ENCODE measurements around the gene CASP1.
"Not testable (repeated sequence)": the region's sequence is repeated elsewhere in the genome, so short reads cannot be mapped to it uniquely, and the experiment has no call there.

CASP1 gene

GRCh38 chr11:105056446-105056845, 21.5 kb upstream of the CASP1 start:
- TF ChIP-seq POLR2A (IDR thresholded peaks at IDR 0.05; ENCODE audit: low read length) (no peak), GATA1 (IDR thresholded peaks at IDR 0.05; ENCODE audit: low read depth, low read length) (no peak)
- DNase-seq = no peak

GRCh38 chr11:105054723-105055493, 20.0 kb upstream of the CASP1 start:
- DNase-seq = no peak
- no peak for TF ChIP-seq GATA1 (IDR thresholded peaks at IDR 0.05; ENCODE audit: low read depth, low read length)
- no peak for TF ChIP-seq POLR2A (IDR thresholded peaks at IDR 0.05; ENCODE audit: low read length)

GRCh38 chr11:105052487-105052886, 17.5 kb upstream of the CASP1 start:
- TF ChIP-seq GATA1 (IDR thresholded peaks at IDR 0.05; ENCODE audit: low read depth, low read length) (no peak), POLR2A (IDR thresholded peaks at IDR 0.05; ENCODE audit: low read length) (no peak)
- DNase-seq = no peak

- DNase-seq = no peak
- TF ChIP-seq GATA1 (IDR thresholded peaks at IDR 0.05; ENCODE audit: low read depth, low read length) = no peak
- TF ChIP-seq POLR2A (IDR thresholded peaks at IDR 0.05; ENCODE audit: low read length) = no peak
Observed at GRCh38 chr11:105051559-105051958, 16.6 kb upstream of the CASP1 start.

- DNase-seq = no peak
- TF ChIP-seq GATA1 (IDR thresholded peaks at IDR 0.05; ENCODE audit: low read depth, low read length) (no peak), POLR2A (IDR thresholded peaks at IDR 0.05; ENCODE audit: low read length) (no peak)
Observed at GRCh38 chr11:105049481-105049880, 14.5 kb upstream of the CASP1 start.

- no peak for DNase-seq
- TF ChIP-seq GATA1 (IDR thresholded peaks at IDR 0.05; ENCODE audit: low read depth, low read length) (no peak), POLR2A (IDR thresholded peaks at IDR 0.05; ENCODE audit: low read length) (no peak)
Observed at GRCh38 chr11:105046898-105047579, 12.1 kb upstream of the CASP1 start.

GRCh38 chr11:105045676-105046296, 10.8 kb upstream of the CASP1 start:
- TF ChIP-seq GATA1 (IDR thresholded peaks at IDR 0.05; ENCODE audit: low read depth, low read length) (no peak), POLR2A (IDR thresholded peaks at IDR 0.05; ENCODE audit: low read length) (no peak)
- no peak for DNase-seq

- peak; percentile 12 to 18 for DNase-seq
- peak; percentile 18 for TF ChIP-seq POLR2A (IDR thresholded peaks at IDR 0.05; ENCODE audit: low read length)
Observed at GRCh38 chr11:105044557-105045524, 9.9 kb upstream of the CASP1 start, which contains the start of gene CARD16. TSS of gene CARD16 (minus strand) at chr11:105045335. CDS start at chr11:105045297, 38 bp downstream.

- no peak for DNase-seq
- TF ChIP-seq GATA1 (IDR thresholded peaks at IDR 0.05; ENCODE audit: low read depth, low read length) (no peak), POLR2A (IDR thresholded peaks at IDR 0.05; ENCODE audit: low read length) (no peak)
Observed at GRCh38 chr11:105042178-105042577, 7.2 kb upstream of the CASP1 start.

- DNase-seq = no peak
- TF ChIP-seq GATA1 (IDR thresholded peaks at IDR 0.05; ENCODE audit: low read depth, low read length) (no peak), POLR2A (IDR thresholded peaks at IDR 0.05; ENCODE audit: low read length) (no peak)
Observed at GRCh38 chr11:105040703-105041102, 5.8 kb upstream of the CASP1 start.

- not testable (repeated sequence) for DNase-seq
Observed at GRCh38 chr11:105034388-105034787, 556 bp downstream of the CASP1 start.

GRCh38 chr11:105033781-105034180, 1.2 kb downstream of the CASP1 start:
- TF ChIP-seq GATA1 (IDR thresholded peaks at IDR 0.05; ENCODE audit: low read depth, low read length) (no peak), POLR2A (IDR thresholded peaks at IDR 0.05; ENCODE audit: low read length) (no peak)
- DNase-seq = no peak

- no peak for DNase-seq
- TF ChIP-seq POLR2A (IDR thresholded peaks at IDR 0.05; ENCODE audit: low read length) = no peak
- TF ChIP-seq GATA1 (IDR thresholded peaks at IDR 0.05; ENCODE audit: low read depth, low read length) = no peak
Observed at GRCh38 chr11:105033343-105033742, 1.6 kb downstream of the CASP1 start.
